ENCODE measurements around the gene BIN1. TPM values are rescaled to one million over a fixed set of nuclear protein-coding genes. Genes with fewer than 3 reads are reported as not detected.

Gene BIN1
- total and polyA plus RNA-seq, 2 donors = 37.9 to 47.2 TPM

- H3K4me1 ChIP-seq (ENCODE audit: control insufficient read depth in 2 of 2, insufficient read depth in 2 of 2, low read length in 2 of 2) = no peaks in the 10 kb centered on the region
- DNase-seq (ENCODE audit: low read depth in 6 of 9, low spot score in 9 of 9) = no peak
- no peak overlapping the region for H3K4me3 ChIP-seq (ENCODE audit: low read length in 2 of 2)
- H3K27me3 ChIP-seq (ENCODE audit: control insufficient read depth in 2 of 2, insufficient read depth in 1 of 2, low read length in 1 of 2) = no peaks in the 10 kb centered on the region
- H3K36me3 ChIP-seq (ENCODE audit: control insufficient read depth in 2 of 2, insufficient read depth in 2 of 2, low read length in 1 of 2) = peaks cover 6 to 10% of the 10 kb centered on the region in 2 donors
- peaks cover 0 to 1% of the 10 kb centered on the region in 2 donors for H3K9me3 ChIP-seq (ENCODE audit: control insufficient read depth in 2 of 2, insufficient read depth in 1 of 2, low read length in 1 of 2)
- WGBS = 98% methylated on average over 13 of the region's 13 CpGs
- H3K27ac ChIP-seq (ENCODE audit: low read depth in 1 of 2, low read length in 1 of 2) = no peak overlapping the region
Observed at GRCh38 chr2:127055786-127056076, 51.2 kb downstream of the BIN1 start.

GRCh38 chr2:127054996-127055785 lies 51.8 kb downstream of the BIN1 start:
- H3K36me3 ChIP-seq (ENCODE audit: control insufficient read depth in 2 of 2, insufficient read depth in 2 of 2, low read length in 1 of 2) = peaks cover 4 to 10% of the 10 kb centered on the region in 2 donors

GRCh38 chr2:127054604-127054930 lies 52.4 kb downstream of the BIN1 start:
- 95% methylated on average over 7 of the region's 7 CpGs for WGBS

More at GRCh38 chr2:127054996-127055785, 51.8 kb downstream of the BIN1 start:
- H3K27me3 ChIP-seq (ENCODE audit: control insufficient read depth in 2 of 2, insufficient read depth in 1 of 2, low read length in 1 of 2) = no peaks in the 10 kb centered on the region
- DNase-seq (ENCODE audit: low read depth in 6 of 9, low spot score in 9 of 9) = no peak
- H3K27ac ChIP-seq (ENCODE audit: low read depth in 1 of 2, low read length in 1 of 2) = no peak overlapping the region
- WGBS = 96% methylated on average over 25 of the region's 25 CpGs
- no peak overlapping the region for H3K4me3 ChIP-seq (ENCODE audit: low read length in 2 of 2)
- H3K4me1 ChIP-seq (ENCODE audit: control insufficient read depth in 2 of 2, insufficient read depth in 2 of 2, low read length in 2 of 2) = no peaks in the 10 kb centered on the region
- H3K9me3 ChIP-seq (ENCODE audit: control insufficient read depth in 2 of 2, insufficient read depth in 1 of 2, low read length in 1 of 2) = peaks cover 0 to 1% of the 10 kb centered on the region in 2 donors

GRCh38 chr2:127053731-127054603 lies 53.0 kb downstream of the BIN1 start:
- H3K9me3 ChIP-seq (ENCODE audit: control insufficient read depth in 2 of 2, insufficient read depth in 1 of 2, low read length in 1 of 2) = peaks cover 0 to 1% of the 10 kb centered on the region in 2 donors
- H3K27ac ChIP-seq (ENCODE audit: low read depth in 1 of 2, low read length in 1 of 2) = no peak overlapping the region
- H3K4me3 ChIP-seq (ENCODE audit: low read length in 2 of 2) = no peak overlapping the region
- H3K4me1 ChIP-seq (ENCODE audit: control insufficient read depth in 2 of 2, insufficient read depth in 2 of 2, low read length in 2 of 2) = peaks cover 0 to 2% of the 10 kb centered on the region in 2 donors
- no peaks in the 10 kb centered on the region for H3K27me3 ChIP-seq (ENCODE audit: control insufficient read depth in 2 of 2, insufficient read depth in 1 of 2, low read length in 1 of 2)
- 96% methylated on average over 33 of the region's 33 CpGs for WGBS
- peaks cover 3 to 4% of the 10 kb centered on the region in 2 donors for H3K36me3 ChIP-seq (ENCODE audit: control insufficient read depth in 2 of 2, insufficient read depth in 2 of 2, low read length in 1 of 2)
- DNase-seq (ENCODE audit: low read depth in 6 of 9, low spot score in 9 of 9) = no peak

More at GRCh38 chr2:127054604-127054930, 52.4 kb downstream of the BIN1 start:
- no peak for DNase-seq (ENCODE audit: low read depth in 6 of 9, low spot score in 9 of 9)
- Histone ChIP-seq H3K4me3 (ENCODE audit: low read length in 2 of 2) (no peak overlapping the region), H3K36me3 (ENCODE audit: control insufficient read depth in 2 of 2, insufficient read depth in 2 of 2, low read length in 1 of 2) (peaks cover 3 to 6% of the 10 kb centered on the region in 2 donors), H3K4me1 (ENCODE audit: control insufficient read depth in 2 of 2, insufficient read depth in 2 of 2, low read length in 2 of 2) (peaks cover 0 to 2% of the 10 kb centered on the region in 2 donors), H3K27me3 (ENCODE audit: control insufficient read depth in 2 of 2, insufficient read depth in 1 of 2, low read length in 1 of 2) (no peaks in the 10 kb centered on the region), H3K9me3 (ENCODE audit: control insufficient read depth in 2 of 2, insufficient read depth in 1 of 2, low read length in 1 of 2) (peaks cover 0 to 1% of the 10 kb centered on the region in 2 donors), H3K27ac (ENCODE audit: low read depth in 1 of 2, low read length in 1 of 2) (no peak overlapping the region)

GRCh38 chr2:127052771-127053691 lies 53.9 kb downstream of the BIN1 start:
- H3K36me3 ChIP-seq (ENCODE audit: control insufficient read depth in 2 of 2, insufficient read depth in 2 of 2, low read length in 1 of 2) = peaks cover 4 to 6% of the 10 kb centered on the region in 2 donors
- H3K27ac ChIP-seq (ENCODE audit: low read depth in 1 of 2, low read length in 1 of 2) = no peak overlapping the region
- DNase-seq (ENCODE audit: low read depth in 6 of 9, low spot score in 9 of 9) = no peak
- 95% methylated on average over 19 of the region's 19 CpGs for WGBS
- H3K4me1 ChIP-seq (ENCODE audit: control insufficient read depth in 2 of 2, insufficient read depth in 2 of 2, low read length in 2 of 2) = peaks cover 0 to 2% of the 10 kb centered on the region in 2 donors
- H3K27me3 ChIP-seq (ENCODE audit: control insufficient read depth in 2 of 2, insufficient read depth in 1 of 2, low read length in 1 of 2) = no peaks in the 10 kb centered on the region
- H3K9me3 ChIP-seq (ENCODE audit: control insufficient read depth in 2 of 2, insufficient read depth in 1 of 2, low read length in 1 of 2) = peaks cover 0 to 1% of the 10 kb centered on the region in 2 donors
- H3K4me3 ChIP-seq (ENCODE audit: low read length in 2 of 2) = no peak overlapping the region

- H3K4me3 ChIP-seq (ENCODE audit: low read length in 2 of 2) = no peak overlapping the region
- H3K9me3 ChIP-seq (ENCODE audit: control insufficient read depth in 2 of 2, insufficient read depth in 1 of 2, low read length in 1 of 2) = peaks cover 0 to 1% of the 10 kb centered on the region in 2 donors
- peaks cover 0 to 2% of the 10 kb centered on the region in 2 donors for H3K4me1 ChIP-seq (ENCODE audit: control insufficient read depth in 2 of 2, insufficient read depth in 2 of 2, low read length in 2 of 2)
- DNase-seq (ENCODE audit: low read depth in 6 of 9, low spot score in 9 of 9) = no peak
- no peak overlapping the region for H3K27ac ChIP-seq (ENCODE audit: low read depth in 1 of 2, low read length in 1 of 2)
- no peaks in the 10 kb centered on the region for H3K27me3 ChIP-seq (ENCODE audit: control insufficient read depth in 2 of 2, insufficient read depth in 1 of 2, low read length in 1 of 2)
- WGBS = 95% methylated on average over 24 of the region's 24 CpGs
- H3K36me3 ChIP-seq (ENCODE audit: control insufficient read depth in 2 of 2, insufficient read depth in 2 of 2, low read length in 1 of 2) = peaks cover 4 to 6% of the 10 kb centered on the region in 2 donors
Observed at GRCh38 chr2:127052057-127052770, 54.7 kb downstream of the BIN1 start.

- peaks cover 0 to 1% of the 10 kb centered on the region in 2 donors for H3K9me3 ChIP-seq (ENCODE audit: control insufficient read depth in 2 of 2, insufficient read depth in 1 of 2, low read length in 1 of 2)
- H3K36me3 ChIP-seq (ENCODE audit: control insufficient read depth in 2 of 2, insufficient read depth in 2 of 2, low read length in 1 of 2) = peaks cover 3 to 4% of the 10 kb centered on the region in 2 donors
- no peak overlapping the region for H3K4me3 ChIP-seq (ENCODE audit: low read length in 2 of 2)
- H3K27ac ChIP-seq (ENCODE audit: low read depth in 1 of 2, low read length in 1 of 2) = no peak overlapping the region
- no peaks in the 10 kb centered on the region for H3K27me3 ChIP-seq (ENCODE audit: control insufficient read depth in 2 of 2, insufficient read depth in 1 of 2, low read length in 1 of 2)
- 94% methylated on average over 29 of the region's 29 CpGs for WGBS
- H3K4me1 ChIP-seq (ENCODE audit: control insufficient read depth in 2 of 2, insufficient read depth in 2 of 2, low read length in 2 of 2) = peaks cover 0 to 2% of the 10 kb centered on the region in 2 donors
- DNase-seq (ENCODE audit: low read depth in 6 of 9, low spot score in 9 of 9) = no peak
Observed at GRCh38 chr2:127051116-127052056, 55.6 kb downstream of the BIN1 start.

Measured in thymus (tissue), 11 donors.